Kidney (tissue), 14 donors: ENCODE results near the gene ARFIP1. TPM values are rescaled to one million over a fixed set of nuclear protein-coding genes. Genes with fewer than 3 reads are reported as not detected.
"Not testable (repeated sequence)": the region's sequence is repeated elsewhere in the genome, so short reads cannot be mapped to it uniquely, and the experiment has no call there.

Source experiments
- DNase-seq, 5 donors: peaks; one replicate each; pipeline ENCODE4 v3.0.0-alpha.2; 2013 to 2020
- FAIRE-seq: peaks from 2 replicates; lab custom pipeline; 2012; peaks lifted over from hg19 to GRCh38; lab: Jason Lieb, UNC
- H3K27ac ChIP-seq, 2 donors: one replicate each; pipeline ENCODE4 v1.7.0; 2013; ENCODE audit warnings: low read depth in 2 of 2, low read length in 2 of 2, inconsistent platforms in 1 of 2
- H3K27me3 ChIP-seq: one replicate; pipeline ENCODE4 v1.7.1; 2013; ENCODE audit warnings: low read length, inconsistent platforms; ENCODE audit not compliant: control insufficient read depth, insufficient read depth
- H3K36me3 ChIP-seq, 3 donors: one replicate each; pipeline versions ENCODE4 v1.7.0 to v1.7.1; 2013; ENCODE audit warnings: low read length in 3 of 3, control low read depth in 1 of 3, inconsistent platforms in 1 of 3; ENCODE audit not compliant: insufficient read depth in 3 of 3, control insufficient read depth in 2 of 3
- H3K4me1 ChIP-seq, 3 donors: one replicate each; pipeline versions ENCODE4 v1.7.0 to v1.7.1; 2013; ENCODE audit warnings: low read length in 3 of 3, inconsistent platforms in 1 of 3, low read depth in 1 of 3; ENCODE audit not compliant: control insufficient read depth in 2 of 3, insufficient read depth in 2 of 3
- H3K4me3 ChIP-seq, 3 donors: one replicate each; pipeline versions ENCODE4 v1.7.0 to v1.8.1; 2013; ENCODE audit warnings: low read length in 3 of 3, control low read depth in 1 of 3, inconsistent platforms in 1 of 3
- H3K9ac ChIP-seq, 3 donors: one replicate each; pipeline versions ENCODE4 v1.7.0 to v1.7.1; 2013; ENCODE audit warnings: low read length in 3 of 3, control low read depth in 1 of 3, inconsistent platforms in 1 of 3
- H3K9me3 ChIP-seq, 3 donors: one replicate each; pipeline versions ENCODE4 v1.7.0 to v1.7.1; 2013; ENCODE audit warnings: low read length in 3 of 3, control low read depth in 1 of 3, inconsistent platforms in 1 of 3; ENCODE audit not compliant: control insufficient read depth in 2 of 3, insufficient read depth in 1 of 3
- CTCF ChIP-seq: IDR thresholded peaks from 3 replicates; pipeline ENCODE4 v1.5.1; 2012; ENCODE audit warnings: mild to moderate bottlenecking, moderate library complexity, borderline replicate concordance; ENCODE audit not compliant: insufficient read depth; ENCODE audit errors: extremely low read depth
- intact Hi-C: fragments of 100-400 bp; cut with DNase I; formaldehyde crosslinking; loops from one replicate; pipeline ENCODE4 v1.11.1; 2022
- polyA plus RNA-seq: library from polyadenylated mRNA; stranded (reverse); fragments of 350-450 nt; fragmentation: Illumina TruSeq; extraction: RNeasy Lipid Tissue Mini Kit (QIAGEN cat#74804); gene quantifications from one replicate; pipeline ENCODE4 v1.2.3, GENCODE V29; 2014; ENCODE audit warnings: low read depth, low replicate concordance; ENCODE audit not compliant: insufficient read depth
- total RNA-seq: library from RNA; stranded (reverse); fragmentation: NEBNext Ultra II Directional; extraction: Animal tissue kit (Norgen Biotek cat#: 25700); gene quantifications from one replicate; pipeline ENCODE4 v1.2.1, GENCODE V29; 2021
- donor health status: control.
- donor health status: control.
- donor health status: control.
- donor health status: control.
- donor health status: control.
- donor health status: DM: yes; HTN: yes; CAD: no.
- donor health status: Normal renal cell carcinoma (clear cell type).

The ARFIP1 gene
- total and polyA plus RNA-seq, 2 donors from 2014 or later = 23.2 to 39.1 TPM

- H3K36me3 ChIP-seq = no peaks in the 10 kb centered on the region
- peaks cover 0 to 13% (median 5%) of the 10 kb centered on the region in 3 donors for H3K9me3 ChIP-seq
- FAIRE-seq (no peak), DNase-seq (peak in 1 of 5 donors; percentile 74)
- H3K4me1 ChIP-seq = peaks cover 0 to 6% (median 2%) of the 10 kb centered on the region in 3 donors
- intact Hi-C loops = no loop called here
- H3K27ac ChIP-seq = no peak overlapping the region
- TF ChIP-seq CTCF = no peak
- no peak overlapping the region for H3K4me3 ChIP-seq
- H3K27me3 ChIP-seq = no peaks in the 10 kb centered on the region
- H3K9ac ChIP-seq = no peak overlapping the region
These were observed 70.6 kb downstream of the ARFIP1 start for GRCh38 chr4:152850377-152850776.

DNA sequence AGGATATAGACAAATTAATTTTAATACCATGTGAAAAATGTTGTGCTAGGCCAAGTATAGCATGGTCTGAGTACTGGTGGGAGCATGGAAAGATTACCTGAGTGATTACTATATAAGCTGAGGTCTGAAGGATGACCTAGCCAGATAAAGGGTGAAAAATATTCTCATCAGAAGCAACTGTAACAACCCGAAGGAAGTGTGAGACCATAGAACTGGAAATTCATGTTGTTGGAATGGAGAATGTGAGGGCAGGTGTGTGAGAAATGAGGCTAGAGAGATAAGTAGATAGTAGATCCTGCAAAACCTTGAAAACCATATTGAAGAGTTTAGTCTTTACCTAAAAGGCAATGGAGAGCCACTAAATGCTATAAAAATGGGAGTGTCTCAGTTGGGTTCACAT is 71.5 kb downstream of the ARFIP1 start:
- Histone ChIP-seq H3K9me3 (peaks cover 0 to 13% (median 5%) of the 10 kb centered on the region in 3 donors), H3K9ac (no peak overlapping the region), H3K4me1 (peaks cover 0 to 6% (median 2%) of the 10 kb centered on the region in 3 donors), H3K4me3 (no peak overlapping the region), H3K27me3 (no peaks in the 10 kb centered on the region), H3K27ac (no peak overlapping the region), H3K36me3 (no peaks in the 10 kb centered on the region)
- DNase-seq (no peak), FAIRE-seq (no peak)
- intact Hi-C loops = no loop called here
- TF ChIP-seq CTCF = no peak

- no peak overlapping the region for H3K27ac ChIP-seq
- intact Hi-C loops = no loop called here
- no peaks in the 10 kb centered on the region for H3K27me3 ChIP-seq
- no peak for TF ChIP-seq CTCF
- DNase-seq (no peak), FAIRE-seq (no peak)
- H3K4me1 ChIP-seq = peaks cover 0 to 6% (median 2%) of the 10 kb centered on the region in 3 donors
- no peak overlapping the region for H3K4me3 ChIP-seq
- H3K36me3 ChIP-seq = no peaks in the 10 kb centered on the region
- no peak overlapping the region for H3K9ac ChIP-seq
- peaks cover 0 to 13% (median 5%) of the 10 kb centered on the region in 3 donors for H3K9me3 ChIP-seq
These were observed 73.5 kb downstream of the ARFIP1 start for GRCh38 chr4:152853293-152853692.

GRCh38 chr4:152854016-152854415 is 74.3 kb downstream of the ARFIP1 start:
- H3K27ac ChIP-seq, H3K36me3 ChIP-seq, H3K4me3 ChIP-seq, DNase-seq, FAIRE-seq, intact Hi-C loops, H3K27me3 ChIP-seq, H3K9ac ChIP-seq, H3K4me1 ChIP-seq: not testable (repeated sequence)
- peaks cover 0 to 13% (median 5%) of the 10 kb centered on the region in 3 donors for H3K9me3 ChIP-seq
